Hepatocyte (in vitro differentiated cells): Measurements from ENCODE around the gene LARP1.

Source experiments
- CTCF ChIP-seq: fragments of 200-600 bp; sonication (generic); IDR thresholded peaks from 2 replicates; pipeline ENCODE4 v1.5.1; 2016; ENCODE audit warnings: antibody characterized with exemption, mild to moderate bottlenecking; ENCODE audit not compliant: poor library complexity
- EZH2 ChIP-seq: fragments of 200-600 bp; sonication (generic); IDR thresholded peaks from 2 replicates; pipeline ENCODE4 v1.6.1; 2016; ENCODE audit warnings: antibody characterized with exemption, mild to moderate bottlenecking, borderline replicate concordance

GRCh38 chr5:154806176-154806575 is 51.0 kb downstream of the LARP1 start:
- TF ChIP-seq CTCF (no peak), EZH2 (no peak)
